ENCODE results near the gene STK33.

DNA sequence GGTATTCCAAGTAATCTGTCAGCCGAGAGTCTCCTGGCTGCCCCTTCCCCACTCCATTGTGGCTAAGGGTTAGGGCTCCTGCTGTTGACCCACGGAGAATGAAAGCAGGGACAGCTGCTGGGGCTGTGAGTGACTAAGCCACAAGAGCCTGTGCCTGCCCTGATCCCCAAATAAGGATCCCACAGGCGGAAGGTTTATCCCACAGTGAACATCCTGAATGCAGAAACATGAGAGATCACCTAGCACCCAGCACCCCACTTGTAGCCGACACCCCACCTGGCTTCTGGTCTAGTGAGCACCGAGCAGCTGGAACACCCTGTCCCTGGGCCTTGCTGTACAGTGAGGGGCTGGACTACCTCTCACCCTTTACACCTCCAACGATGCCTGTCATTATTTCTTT lies 212.7 kb downstream of the STK33 start:
- TF ChIP-seq GATA2 (IDR thresholded peaks at IDR 0.05; ENCODE audit: low read depth, low read length) (no peak), GATA3 (IDR thresholded peaks at IDR 0.05; ENCODE audit: low read depth, low read length) (no peak)
